ENCODE measurements around the gene RPS18. TPM values are rescaled to one million over a fixed set of nuclear protein-coding genes. Genes with fewer than 3 reads are reported as not detected.

RPS18 gene
- total RNA-seq, 1 donor from 2014 or later: 2,061 TPM

- H3K4me3 ChIP-seq (ENCODE audit: insufficient read depth, low read depth, low read length): no peak overlapping the region
- H3K9ac ChIP-seq (ENCODE audit: low read length): no peak overlapping the region
- no peak for DNase-seq (ENCODE audit: low read depth)
- TF ChIP-seq CTCF (IDR thresholded peaks at IDR 0.05; ENCODE audit: insufficient read depth, low read depth, low read length) (no peak), EZH2 (IDR thresholded peaks at IDR 0.05; ENCODE audit: insufficient read depth, low read length) (no peak)
- H3K36me3 ChIP-seq (ENCODE audit: insufficient read depth, low read length): no peaks in the 10 kb centered on the region
- H3K27ac ChIP-seq (ENCODE audit: low read depth, low read length): no peak overlapping the region
- no peak overlapping the region for H2AFZ ChIP-seq (ENCODE audit: low read depth, low read length)
- Mint-ChIP-seq H3K36me3 (ENCODE audit: low read depth, unreplicated experiment) (no peaks in the 10 kb centered on the region), H3K4me1 (ENCODE audit: low read depth, unreplicated experiment) (no peaks in the 10 kb centered on the region), H3K27ac (ENCODE audit: unreplicated experiment) (no peak overlapping the region), H3K9me3 (ENCODE audit: unreplicated experiment) (peaks cover 3% of the 10 kb centered on the region), H3K4me3 (ENCODE audit: unreplicated experiment) (no peak overlapping the region), H3K27me3 (ENCODE audit: low read depth, unreplicated experiment) (peaks cover 44% of the 10 kb centered on the region)
- H3K4me2 ChIP-seq (ENCODE audit: low read length): no peak overlapping the region
- H3K4me1 ChIP-seq (ENCODE audit: insufficient read depth, low read length): no peaks in the 10 kb centered on the region
- H3K79me2 ChIP-seq (ENCODE audit: insufficient read depth, low read length): no peaks in the 10 kb centered on the region
- no peaks in the 10 kb centered on the region for H4K20me1 ChIP-seq (ENCODE audit: insufficient read depth, low read length)
- no peaks in the 10 kb centered on the region for H3K9me3 ChIP-seq (ENCODE audit: insufficient read depth, low read depth, low read length)
- peaks cover 26% of the 10 kb centered on the region for H3K27me3 ChIP-seq (ENCODE audit: insufficient read depth, low read length)
- no peak for FAIRE-seq
Measured at GRCh38 chr6:33236328-33236727, 35.5 kb upstream of the RPS18 start.

- no peaks in the 10 kb centered on the region for H3K4me1 Mint-ChIP-seq (ENCODE audit: low read depth, unreplicated experiment)
Measured at GRCh38 chr6:33236852-33237251, 35.0 kb upstream of the RPS18 start.

More at GRCh38 chr6:33236852-33237251, 35.0 kb upstream of the RPS18 start:
- H2AFZ ChIP-seq (ENCODE audit: low read depth, low read length): no peak overlapping the region
- H3K36me3 Mint-ChIP-seq (ENCODE audit: low read depth, unreplicated experiment): no peaks in the 10 kb centered on the region
- H3K36me3 ChIP-seq (ENCODE audit: insufficient read depth, low read length): no peaks in the 10 kb centered on the region
- H3K4me3 ChIP-seq (ENCODE audit: insufficient read depth, low read depth, low read length): no peak overlapping the region
- H3K4me2 ChIP-seq (ENCODE audit: low read length): no peak overlapping the region
- peaks cover 23% of the 10 kb centered on the region for H3K27me3 ChIP-seq (ENCODE audit: insufficient read depth, low read length)
- no peak for DNase-seq (ENCODE audit: low read depth)
- no peak overlapping the region for H3K27ac Mint-ChIP-seq (ENCODE audit: unreplicated experiment)
- peaks cover 3% of the 10 kb centered on the region for H3K9me3 Mint-ChIP-seq (ENCODE audit: unreplicated experiment)
- no peak overlapping the region for H3K9ac ChIP-seq (ENCODE audit: low read length)
- no peaks in the 10 kb centered on the region for H3K9me3 ChIP-seq (ENCODE audit: insufficient read depth, low read depth, low read length)
- H3K79me2 ChIP-seq (ENCODE audit: insufficient read depth, low read length): no peaks in the 10 kb centered on the region
- peaks cover 42% of the 10 kb centered on the region for H3K27me3 Mint-ChIP-seq (ENCODE audit: low read depth, unreplicated experiment)
- no peak for FAIRE-seq
- no peak overlapping the region for H3K4me3 Mint-ChIP-seq (ENCODE audit: unreplicated experiment)
- H4K20me1 ChIP-seq (ENCODE audit: insufficient read depth, low read length): no peaks in the 10 kb centered on the region
- TF ChIP-seq EZH2 (IDR thresholded peaks at IDR 0.05; ENCODE audit: insufficient read depth, low read length): no peak
- no peak for TF ChIP-seq CTCF (IDR thresholded peaks at IDR 0.05; ENCODE audit: insufficient read depth, low read depth, low read length)
- no peak overlapping the region for H3K27ac ChIP-seq (ENCODE audit: low read depth, low read length)
- H3K4me1 ChIP-seq (ENCODE audit: insufficient read depth, low read length): no peaks in the 10 kb centered on the region
